ENCODE measurements around the gene ZFAND3. TPM values are rescaled to one million over a fixed set of nuclear protein-coding genes. Genes with fewer than 3 reads are reported as not detected.
A peak's percentile ranks its signal among the peaks of the same experiment; 100 is the strongest.

The ZFAND3 gene
- total and polyA plus RNA-seq, 10 of the 15 experiments (the other 5 are each of a cell fraction or from before 2014, with no cell fraction given): 0.90 to 34.4 (median 16.3) TPM

DNA sequence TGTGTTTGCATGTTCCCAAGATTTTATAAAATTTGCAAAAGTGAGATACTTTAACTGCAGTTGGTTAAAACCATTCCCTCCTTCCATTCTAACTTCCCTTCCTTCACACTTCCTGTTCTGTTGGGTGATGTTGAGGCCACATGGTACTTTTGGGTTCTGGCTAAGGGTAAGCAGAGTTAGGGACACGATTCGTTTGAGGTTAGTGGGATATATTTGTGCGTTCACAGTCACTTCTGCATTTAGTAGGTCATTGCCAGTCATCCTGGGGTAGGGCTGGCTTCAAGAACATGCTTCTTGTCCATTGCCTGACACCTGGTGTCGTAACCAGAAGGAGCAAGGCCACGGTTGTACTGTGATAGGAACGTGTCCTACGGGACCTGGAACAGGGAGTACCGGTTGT lies 340.1 kb downstream of the ZFAND3 start:
- Histone ChIP-seq H3K9ac (ENCODE audit: control insufficient read depth, insufficient read depth, low read length) (no peak overlapping the region), H4K20me1 (ENCODE audit: control insufficient read depth, insufficient read depth) (no peaks in the 10 kb centered on the region), H3K9me3 (replicated peaks; ENCODE audit: control insufficient read depth, insufficient read depth, low read length) (no peaks in the 10 kb centered on the region), H3K4me3 (no peak overlapping the region), H3K79me2 (ENCODE audit: control insufficient read depth, insufficient read depth, low read length) (no peaks in the 10 kb centered on the region), H3K4me1 (ENCODE audit: control insufficient read depth, insufficient read depth, low read length) (no peaks in the 10 kb centered on the region), H3K27ac (ENCODE audit: control insufficient read depth, insufficient read depth) (no peak overlapping the region), H2AFZ (ENCODE audit: control insufficient read depth, low read depth, low read length) (no peak overlapping the region), H3K4me2 (ENCODE audit: control insufficient read depth, insufficient read depth) (no peak overlapping the region), H3K27me3 (replicated peaks in 1 of 2; ENCODE audit: control insufficient read depth in 2 of 2, insufficient read depth in 2 of 2, low read length in 1 of 2) (no peaks in the 10 kb centered on the region), H3K36me3 (ENCODE audit: control insufficient read depth in 2 of 2, insufficient read depth in 2 of 2, low read length in 1 of 2) (peaks cover 0 to 1% of the 10 kb centered on the region in 2 experiments; a peak in 1 of 4 replicates)
- DNase-seq (ENCODE audit: low read depth, low spot score): no peak
- POLR2A ChIA-PET: no interaction called here
- no peak for FAIRE-seq
- SMC1A ChIA-PET (ENCODE audit: uncharacterized antibody, unreplicated experiment): no interaction called here
- 92% methylated on average over 8 of the region's 8 CpGs for WGBS (ENCODE audit: insufficient coverage, insufficient replicate concordance, low lambda C conversion rate, missing lambda C conversion rate)
- no peak for ATAC-seq
- intact Hi-C loops (cut with micrococcal nuclease; ENCODE audit: unreplicated experiment) (no loop called here), in situ Hi-C loops (cut with MboI) (no loop called here)
- CTCF ChIA-PET: no interaction called here
- RAD21 ChIA-PET (ENCODE audit: unreplicated experiment): no interaction called here
- TSS peak; percentile 23 for BruUV-seq (replicated peaks)
- TF ChIP-seq, protein P1, sequence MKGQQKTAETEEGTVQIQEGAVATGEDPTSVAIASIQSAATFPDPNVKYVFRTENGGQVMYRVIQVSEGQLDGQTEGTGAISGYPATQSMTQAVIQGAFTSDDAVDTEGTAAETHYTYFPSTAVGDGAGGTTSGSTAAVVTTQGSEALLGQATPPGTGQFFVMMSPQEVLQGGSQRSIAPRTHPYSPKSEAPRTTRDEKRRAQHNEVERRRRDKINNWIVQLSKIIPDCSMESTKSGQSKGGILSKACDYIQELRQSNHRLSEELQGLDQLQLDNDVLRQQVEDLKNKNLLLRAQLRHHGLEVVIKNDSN (IDR thresholded peaks at IDR 0.05; ENCODE audit: borderline replicate concordance, extremely low read length, insufficient read depth, low read depth, low read length): no peak
- TF ChIP-seq, protein P2, sequence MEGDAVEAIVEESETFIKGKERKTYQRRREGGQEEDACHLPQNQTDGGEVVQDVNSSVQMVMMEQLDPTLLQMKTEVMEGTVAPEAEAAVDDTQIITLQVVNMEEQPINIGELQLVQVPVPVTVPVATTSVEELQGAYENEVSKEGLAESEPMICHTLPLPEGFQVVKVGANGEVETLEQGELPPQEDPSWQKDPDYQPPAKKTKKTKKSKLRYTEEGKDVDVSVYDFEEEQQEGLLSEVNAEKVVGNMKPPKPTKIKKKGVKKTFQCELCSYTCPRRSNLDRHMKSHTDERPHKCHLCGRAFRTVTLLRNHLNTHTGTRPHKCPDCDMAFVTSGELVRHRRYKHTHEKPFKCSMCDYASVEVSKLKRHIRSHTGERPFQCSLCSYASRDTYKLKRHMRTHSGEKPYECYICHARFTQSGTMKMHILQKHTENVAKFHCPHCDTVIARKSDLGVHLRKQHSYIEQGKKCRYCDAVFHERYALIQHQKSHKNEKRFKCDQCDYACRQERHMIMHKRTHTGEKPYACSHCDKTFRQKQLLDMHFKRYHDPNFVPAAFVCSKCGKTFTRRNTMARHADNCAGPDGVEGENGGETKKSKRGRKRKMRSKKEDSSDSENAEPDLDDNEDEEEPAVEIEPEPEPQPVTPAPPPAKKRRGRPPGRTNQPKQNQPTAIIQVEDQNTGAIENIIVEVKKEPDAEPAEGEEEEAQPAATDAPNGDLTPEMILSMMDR (IDR thresholded peaks at IDR 0.05 in 2 of 3, conservative IDR thresholded peaks at IDR 0.05 in 1 of 3; ENCODE audit: control insufficient read depth in 2 of 3, extremely low read depth in 1 of 3, insufficient read depth in 1 of 3, low read depth in 3 of 3, low read length in 3 of 3): no peak
- TF ChIP-seq HCFC1 (IDR thresholded peaks at IDR 0.05; ENCODE audit: low read length) (no peak), MTA2 (IDR thresholded peaks at IDR 0.05; ENCODE audit: low read depth) (no peak), BACH1 (IDR thresholded peaks at IDR 0.05; ENCODE audit: borderline replicate concordance) (no peak), MYC (IDR thresholded peaks at IDR 0.05; ENCODE audit: insufficient read depth, insufficient read length, insufficient replicate concordance, low read length, severe bottlenecking) (no peak), NRF1 (conservative IDR thresholded peaks at IDR 0.05; ENCODE audit: low read depth, low read length) (no peak), ZNF24 (IDR thresholded peaks at IDR 0.05) (no peak), TCF12 (IDR thresholded peaks at IDR 0.05; ENCODE audit: low read depth, low read length) (no peak), RBBP5 (conservative IDR thresholded peaks at IDR 0.05) (no peak), SMAD1 (IDR thresholded peaks at IDR 0.05; ENCODE audit: low read depth, partially characterized antibody) (no peak), MEF2A (IDR thresholded peaks at IDR 0.05; ENCODE audit: insufficient read depth, low read depth, low read length) (no peak), EZH2 (IDR thresholded peaks at IDR 0.05; ENCODE audit: borderline replicate concordance, control insufficient read depth, low read depth, low read length) (no peak), WRNIP1 (IDR thresholded peaks at IDR 0.05; ENCODE audit: borderline replicate concordance, low read depth, low read length) (no peak), MXI1 (IDR thresholded peaks at IDR 0.05; ENCODE audit: low read depth, low read length) (no peak)
- TF ChIP-seq, protein P3, sequence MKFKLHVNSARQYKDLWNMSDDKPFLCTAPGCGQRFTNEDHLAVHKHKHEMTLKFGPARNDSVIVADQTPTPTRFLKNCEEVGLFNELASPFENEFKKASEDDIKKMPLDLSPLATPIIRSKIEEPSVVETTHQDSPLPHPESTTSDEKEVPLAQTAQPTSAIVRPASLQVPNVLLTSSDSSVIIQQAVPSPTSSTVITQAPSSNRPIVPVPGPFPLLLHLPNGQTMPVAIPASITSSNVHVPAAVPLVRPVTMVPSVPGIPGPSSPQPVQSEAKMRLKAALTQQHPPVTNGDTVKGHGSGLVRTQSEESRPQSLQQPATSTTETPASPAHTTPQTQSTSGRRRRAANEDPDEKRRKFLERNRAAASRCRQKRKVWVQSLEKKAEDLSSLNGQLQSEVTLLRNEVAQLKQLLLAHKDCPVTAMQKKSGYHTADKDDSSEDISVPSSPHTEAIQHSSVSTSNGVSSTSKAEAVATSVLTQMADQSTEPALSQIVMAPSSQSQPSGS (IDR thresholded peaks at IDR 0.05; ENCODE audit: low read length): no peak
- TF ChIP-seq, protein P4, sequence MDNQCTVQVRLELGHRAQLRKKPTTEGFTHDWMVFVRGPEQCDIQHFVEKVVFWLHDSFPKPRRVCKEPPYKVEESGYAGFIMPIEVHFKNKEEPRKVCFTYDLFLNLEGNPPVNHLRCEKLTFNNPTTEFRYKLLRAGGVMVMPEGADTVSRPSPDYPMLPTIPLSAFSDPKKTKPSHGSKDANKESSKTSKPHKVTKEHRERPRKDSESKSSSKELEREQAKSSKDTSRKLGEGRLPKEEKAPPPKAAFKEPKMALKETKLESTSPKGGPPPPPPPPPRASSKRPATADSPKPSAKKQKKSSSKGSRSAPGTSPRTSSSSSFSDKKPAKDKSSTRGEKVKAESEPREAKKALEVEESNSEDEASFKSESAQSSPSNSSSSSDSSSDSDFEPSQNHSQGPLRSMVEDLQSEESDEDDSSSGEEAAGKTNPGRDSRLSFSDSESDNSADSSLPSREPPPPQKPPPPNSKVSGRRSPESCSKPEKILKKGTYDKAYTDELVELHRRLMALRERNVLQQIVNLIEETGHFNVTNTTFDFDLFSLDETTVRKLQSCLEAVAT (IDR thresholded peaks at IDR 0.05): no peak
